ENCODE results near the gene UBXN6.

- TF ChIP-seq EZH2 (IDR thresholded peaks at IDR 0.05; ENCODE audit: borderline replicate concordance, low read length): no peak
- TF ChIP-seq CTCF (conservative IDR thresholded peaks at IDR 0.05 in 1 of 2, IDR thresholded peaks at IDR 0.05 in 1 of 2; ENCODE audit: extremely low read depth in 1 of 2, insufficient read depth in 1 of 2, low read depth in 1 of 2, low read length in 2 of 2): no peak
These were observed 46.7 kb upstream of the UBXN6 start for GRCh38 chr19:4504297-4504701.
